H1 (cell line): ENCODE data around the gene PDX1. TPM values are rescaled to one million over a fixed set of nuclear protein-coding genes. Genes with fewer than 3 reads are reported as not detected.

Experiments
- CTCF ChIA-PET: fragments of 300-600 bp; sonication (Branson Sonifier 250); formaldehyde crosslinking; loops from one replicate; lab custom pipeline; 2021; ENCODE audit not compliant: partially characterized antibody; lab: Charles Lee
- POLR2A ChIA-PET: fragments of 300-600 bp; sonication (Branson Sonifier 250); formaldehyde crosslinking; loops from one replicate; lab custom pipeline; 2021; ENCODE audit warnings: inconsistent platforms; ENCODE audit not compliant: partially characterized antibody; lab: Charles Lee
- DNase-seq, 2 experiments: peaks; one replicate each; pipeline versions ENCODE4 v3.0.0 to v3.0.0-alpha.2; 2010 to 2022; ENCODE audit warnings: low spot score in 2 of 2, low read depth in 1 of 2, mixed read lengths in 1 of 2
- FAIRE-seq: peaks from 2 replicates; lab custom pipeline; 2011; peaks lifted over from hg19 to GRCh38; lab: Jason Lieb, UNC
- H2AFZ ChIP-seq: 2 replicates; pipeline ENCODE4 v1.8.1; 2012; ENCODE audit warnings: low read length, inconsistent platforms
- H2AK5ac ChIP-seq: 2 replicates; pipeline ENCODE4 v1.6.1; 2013; ENCODE audit warnings: low read depth, low read length
- H2BK120ac ChIP-seq: replicated peaks from 2 replicates; pipeline ENCODE3; 2013; ENCODE audit warnings: low read depth, low read length, inconsistent platforms
- H2BK12ac ChIP-seq: 2 replicates; pipeline ENCODE4 v1.6.1; 2013; ENCODE audit warnings: low read depth, low read length
- H2BK15ac ChIP-seq: 2 replicates; pipeline ENCODE4 v1.6.1; 2013; ENCODE audit warnings: low read length
- H2BK20ac ChIP-seq: 2 replicates; pipeline ENCODE4 v1.6.1; 2013; ENCODE audit warnings: low read length
- H2BK5ac ChIP-seq: 2 replicates; pipeline ENCODE4 v1.6.1; 2013; ENCODE audit warnings: low read depth, low read length
- H3K14ac ChIP-seq: 2 replicates; pipeline ENCODE4 v1.6.1; 2013; ENCODE audit warnings: inconsistent platforms; ENCODE audit not compliant: insufficient read length
- H3K18ac ChIP-seq: 2 replicates; pipeline ENCODE4 v1.6.1; 2013; ENCODE audit warnings: low read length; ENCODE audit errors: extremely low read depth
- H3K23ac ChIP-seq: 2 replicates; pipeline ENCODE4 v1.6.1; 2013; ENCODE audit warnings: inconsistent platforms; ENCODE audit not compliant: insufficient read length
- H3K23me2 ChIP-seq: 2 replicates; pipeline ENCODE4 v1.6.1; 2013; ENCODE audit warnings: low read depth, low read length
- H3K27ac ChIP-seq: 2 replicates; pipeline ENCODE4 v1.6.1; 2011; ENCODE audit warnings: low read depth, low read length, inconsistent platforms
- H3K27me3 ChIP-seq, 4 experiments: replicated peaks in 1 of 4; 1 replicate in 1 of 4; 2 replicates in 3 of 4; pipeline versions ENCODE4 v1.6.1 to v1.8.1; 2011 to 2013; ENCODE audit warnings: low read length in 3 of 4, mild to moderate bottlenecking in 3 of 4, inconsistent platforms in 2 of 4, mixed read lengths in 2 of 4, moderate library complexity in 1 of 4; ENCODE audit not compliant: control insufficient read depth in 3 of 4, insufficient read depth in 3 of 4; ENCODE audit errors: extremely low read depth in 1 of 4
- H3K36me3 ChIP-seq, 4 experiments: 2 replicates each; pipeline versions ENCODE4 v1.6.1 to v1.8.1; 2011 to 2013; ENCODE audit warnings: mild to moderate bottlenecking in 4 of 4, low read length in 3 of 4, moderate library complexity in 2 of 4, control low read depth in 1 of 4, inconsistent platforms in 1 of 4; ENCODE audit not compliant: insufficient read depth in 4 of 4, control insufficient read depth in 2 of 4
- H3K4ac ChIP-seq: replicated peaks from 2 replicates; pipeline ENCODE3; 2013; ENCODE audit warnings: low read length, low read depth, mixed read lengths, inconsistent platforms; ENCODE audit not compliant: insufficient read length
- H3K4me1 ChIP-seq, 4 experiments: replicated peaks in 1 of 4; 1 replicate in 1 of 4; 2 replicates in 3 of 4; pipeline versions ENCODE4 v1.6.1 to v1.8.1; 2011 to 2013; ENCODE audit warnings: low read length in 3 of 4, inconsistent platforms in 2 of 4, mixed read lengths in 1 of 4; ENCODE audit not compliant: insufficient read depth in 4 of 4, control insufficient read depth in 3 of 4
- H3K4me2 ChIP-seq, 2 experiments: 2 replicates each; pipeline versions ENCODE4 v1.6.1 to v1.8.1; 2011 to 2013; ENCODE audit warnings: low read depth in 2 of 2, low read length in 2 of 2, control low read depth in 1 of 2, inconsistent platforms in 1 of 2, mild to moderate bottlenecking in 1 of 2; ENCODE audit not compliant: insufficient read depth in 1 of 2
- H3K4me3 ChIP-seq, 4 experiments: fragments of 200-600, 300-600 bp in 1 of 4; sonication (generic), shearing (Covaris generic), sonication (Bioruptor Twin) in 1 of 4; 2 replicates each; pipeline versions ENCODE4 v1.5.1 to v1.8.1; 2011 to 2016; ENCODE audit warnings: low read length in 4 of 4, low read depth in 3 of 4, control low read depth in 2 of 4, inconsistent platforms in 2 of 4, mild to moderate bottlenecking in 2 of 4, mixed read lengths in 1 of 4, moderate library complexity in 1 of 4; ENCODE audit not compliant: insufficient read depth in 2 of 4; ENCODE audit errors: extremely low read depth in 1 of 4
- H3K56ac ChIP-seq: replicated peaks from 2 replicates; pipeline ENCODE3; 2013; ENCODE audit warnings: low read depth, mild to moderate bottlenecking, mixed read lengths, low read length, inconsistent platforms; ENCODE audit not compliant: insufficient read length
- H3K79me1 ChIP-seq: 2 replicates; pipeline ENCODE4 v1.6.1; 2013; ENCODE audit warnings: low read depth, low read length, control low read depth
- H3K79me2 ChIP-seq, 2 experiments: 2 replicates each; pipeline versions ENCODE4 v1.6.1 to v1.8.1; 2012 to 2013; ENCODE audit warnings: low read length in 2 of 2, mild to moderate bottlenecking in 2 of 2, inconsistent platforms in 1 of 2; ENCODE audit not compliant: insufficient read depth in 2 of 2, control insufficient read depth in 1 of 2
- H3K9ac ChIP-seq, 4 experiments: replicated peaks in 1 of 4; 1 replicate in 1 of 4; 2 replicates in 3 of 4; pipeline versions ENCODE4 v1.6.1 to v1.8.1; 2011 to 2013; ENCODE audit warnings: low read depth in 3 of 4, low read length in 3 of 4, control low read depth in 2 of 4, mild to moderate bottlenecking in 2 of 4, moderate library complexity in 2 of 4, inconsistent platforms in 1 of 4; ENCODE audit errors: extremely low read depth in 1 of 4
- H3K9me3 ChIP-seq, 2 experiments: 2 replicates each; pipeline versions ENCODE4 v1.6.1 to v1.8.1; 2012 to 2013; ENCODE audit warnings: mild to moderate bottlenecking in 2 of 2, moderate library complexity in 2 of 2, control low read depth in 1 of 2, inconsistent platforms in 1 of 2, low read depth in 1 of 2, low read length in 1 of 2, mixed read lengths in 1 of 2; ENCODE audit not compliant: insufficient read depth in 2 of 2
- H4K20me1 ChIP-seq, 2 experiments: replicated peaks in 1 of 2; 2 replicates each; pipeline versions ENCODE3 to v1.8.1; 2011 to 2013; ENCODE audit warnings: inconsistent platforms in 2 of 2, low read length in 2 of 2, mild to moderate bottlenecking in 1 of 2; ENCODE audit not compliant: insufficient read depth in 2 of 2, control insufficient read depth in 1 of 2
- H4K5ac ChIP-seq: 2 replicates; pipeline ENCODE4 v1.6.1; 2013; ENCODE audit warnings: low read length, low read depth, mixed read lengths, inconsistent platforms; ENCODE audit not compliant: insufficient read length
- H4K8ac ChIP-seq: 2 replicates; pipeline ENCODE4 v1.8.0; 2013; ENCODE audit warnings: mild to moderate bottlenecking, moderate library complexity, low read length, inconsistent platforms; ENCODE audit not compliant: insufficient read depth; ENCODE audit errors: extremely low read depth
- H4K91ac ChIP-seq: replicated peaks from 2 replicates; pipeline ENCODE3; 2013; ENCODE audit warnings: low read length, mixed read lengths, inconsistent platforms; ENCODE audit not compliant: insufficient read length
- GTF2F1 ChIP-seq: IDR thresholded peaks from 2 replicates; pipeline ENCODE4 v1.6.1; 2012; ENCODE audit warnings: low read depth, low read length, improper control_type of control experiment, borderline replicate concordance
- NANOG ChIP-seq: IDR thresholded peaks from 2 replicates; pipeline ENCODE4 v1.6.1; 2011; ENCODE audit warnings: low read length, low read depth, mild to moderate bottlenecking, inconsistent platforms; ENCODE audit not compliant: insufficient read depth, poor library complexity, severe bottlenecking
- SAP30 ChIP-seq: fragments of 300-600 bp; sonication (generic); IDR thresholded peaks from 2 replicates; pipeline ENCODE4 v1.7.1; 2012; ENCODE audit warnings: low read length, moderate library complexity, mild to moderate bottlenecking, inconsistent platforms; ENCODE audit not compliant: insufficient read depth, insufficient replicate concordance
- SP4 ChIP-seq: IDR thresholded peaks from 2 replicates; pipeline ENCODE4 v1.6.1; 2012; ENCODE audit warnings: low read length, inconsistent platforms
- WGBS, 2 experiments: shearing (Covaris generic) in 1 of 2; methylation state at CpG; one replicate each; pipeline versions ENCODE4 v1.1.6 to v1.1.7; 2013 to 2015; ENCODE audit warnings: low lambda C conversion rate in 2 of 2, mixed read lengths in 2 of 2, inconsistent platforms in 1 of 2, low coverage in 1 of 2, missing lambda C conversion rate in 1 of 2; ENCODE audit not compliant: insufficient replicate concordance in 2 of 2, insufficient coverage in 1 of 2, insufficient read length in 1 of 2; ENCODE audit errors: extremely low coverage in 1 of 2, missing lambda C conversion rate in 1 of 2; 5-methylcytosine and 5-hydroxymethylcytosine counted together
- polyA plus RNA-seq, 7 experiments: library from polyadenylated mRNA; depleted of rRNA in 3 of 7; stranded (reverse) in 5 of 7; unstranded in 2 of 7; fragments of >200 nt in 5 of 7; fragments of 200-250 nt in 2 of 7; gene quantifications; 1 replicate in 5 of 7; 2 replicates in 1 of 7; 4 replicates in 1 of 7; pipeline versions ENCODE4 v1.2.1 to v1.2.3, GENCODE V29; 2011 to 2013; ENCODE audit warnings: missing spikeins in 2 of 7, mixed read lengths in 2 of 7
- total RNA-seq: library from RNA; stranded (reverse); fragmentation: NEBNext Ultra II Directional; extraction: Animal tissue kit (Norgen Biotek cat#: 25700); gene quantifications from 2 replicates; pipeline ENCODE4 v1.2.1, GENCODE V29; 2021

The PDX1 gene
- total and polyA plus RNA-seq, 2 of the 8 experiments (the other 6 are each of a cell fraction or from before 2014, with no cell fraction given): not detected

- Histone ChIP-seq H3K23me2 (peaks cover 4% of the 10 kb centered on the region; the same call in 1 of the 2 replicates), H3K4ac (no peak overlapping the region), H3K27me3 (peaks cover 93 to 100% (median 98%) of the 10 kb centered on the region in 4 experiments), H2BK12ac (no peak overlapping the region), H2AK5ac (no peak overlapping the region), H3K4me1 (peaks cover 10 to 40% (median 24%) of the 10 kb centered on the region in 4 experiments; a peak in 6 of 7 replicates), H2BK5ac (no peak overlapping the region), H3K23ac (no peak overlapping the region), H4K8ac (no peak overlapping the region), H3K56ac (no peak overlapping the region), H2BK15ac (no peak overlapping the region), H3K9ac (no peak overlapping the region), H2BK120ac (no peak overlapping the region), H2BK20ac (no peak overlapping the region), H3K27ac (no peak overlapping the region), H3K14ac (no peak overlapping the region), H3K4me2 (no peak overlapping the region), H3K4me3 (no peak overlapping the region), H2AFZ (no peak overlapping the region), H3K79me2 (no peaks in the 10 kb centered on the region), H4K91ac (no peak overlapping the region), H4K20me1 (peaks cover 24 to 44% of the 10 kb centered on the region in 2 experiments), H3K79me1 (no peaks in the 10 kb centered on the region), H4K5ac (no peak overlapping the region), H3K18ac (no peak overlapping the region), H3K36me3 (peaks cover 0 to 6% (median 0%) of the 10 kb centered on the region in 4 experiments; a peak in 1 of 8 replicates), H3K9me3 (no peaks in the 10 kb centered on the region)
- DNase-seq (no peak), FAIRE-seq (no peak)
- POLR2A ChIA-PET: no interaction called here
- CTCF ChIA-PET: interaction anchor here (0.6 to 19.7 kb wide), 4 partner anchors 9 to 1711 kb away, joined by 3 to 283 read pairs (median 54); partner anchors contain the start of genes CDX2 and URAD
- WGBS, 2 experiments: 37% methylated on average over 3 of the region's 3 CpGs; no CpG with 5 or more reads in 1 of the 2 experiments
- TF ChIP-seq NANOG: no peak
- no peak for TF ChIP-seq SAP30
- no peak for TF ChIP-seq GTF2F1
- no peak for TF ChIP-seq SP4
These were observed 43.7 kb downstream of the PDX1 start for GRCh38 chr13:27963491-27963890.
